ENCODE measurements around the gene VGLL1.

Gene VGLL1

GRCh38 chrX:136519069-136519468 is 12.9 kb upstream of the VGLL1 start:
- no peaks in the 10 kb centered on the region for H3K27me3 ChIP-seq (replicated peaks; ENCODE audit: insufficient read depth, low read length)
- no peaks in the 10 kb centered on the region for H3K36me3 ChIP-seq (replicated peaks; ENCODE audit: insufficient read depth, low read length)
- TF ChIP-seq EZH2phosphoT487 (IDR thresholded peaks at IDR 0.05; ENCODE audit: low read length) (no peak), EZH2 (optimal IDR thresholded peaks at IDR 0.05; ENCODE audit: low read depth, low read length) (no peak)
- TF ChIP-seq, protein P1, sequence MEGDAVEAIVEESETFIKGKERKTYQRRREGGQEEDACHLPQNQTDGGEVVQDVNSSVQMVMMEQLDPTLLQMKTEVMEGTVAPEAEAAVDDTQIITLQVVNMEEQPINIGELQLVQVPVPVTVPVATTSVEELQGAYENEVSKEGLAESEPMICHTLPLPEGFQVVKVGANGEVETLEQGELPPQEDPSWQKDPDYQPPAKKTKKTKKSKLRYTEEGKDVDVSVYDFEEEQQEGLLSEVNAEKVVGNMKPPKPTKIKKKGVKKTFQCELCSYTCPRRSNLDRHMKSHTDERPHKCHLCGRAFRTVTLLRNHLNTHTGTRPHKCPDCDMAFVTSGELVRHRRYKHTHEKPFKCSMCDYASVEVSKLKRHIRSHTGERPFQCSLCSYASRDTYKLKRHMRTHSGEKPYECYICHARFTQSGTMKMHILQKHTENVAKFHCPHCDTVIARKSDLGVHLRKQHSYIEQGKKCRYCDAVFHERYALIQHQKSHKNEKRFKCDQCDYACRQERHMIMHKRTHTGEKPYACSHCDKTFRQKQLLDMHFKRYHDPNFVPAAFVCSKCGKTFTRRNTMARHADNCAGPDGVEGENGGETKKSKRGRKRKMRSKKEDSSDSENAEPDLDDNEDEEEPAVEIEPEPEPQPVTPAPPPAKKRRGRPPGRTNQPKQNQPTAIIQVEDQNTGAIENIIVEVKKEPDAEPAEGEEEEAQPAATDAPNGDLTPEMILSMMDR (IDR thresholded peaks at IDR 0.05; ENCODE audit: low read length), result no peak
- H3K4me3 ChIP-seq (ENCODE audit: low read length), result no peak overlapping the region
- no peak overlapping the region for H3K4me2 ChIP-seq (ENCODE audit: low read depth, low read length)
- no peaks in the 10 kb centered on the region for H3F3A ChIP-seq (ENCODE audit: insufficient read depth, low read length)
- DNase-seq, result no peak
- H3K9me3 ChIP-seq (replicated peaks; ENCODE audit: insufficient read depth, low read length), result no peaks in the 10 kb centered on the region
- no peaks in the 10 kb centered on the region for H3K9me2 ChIP-seq (replicated peaks; ENCODE audit: insufficient read depth, low read length)
- H3K27ac ChIP-seq (ENCODE audit: low read length), result no peak overlapping the region
- H3K9ac ChIP-seq (ENCODE audit: low read length), result no peak overlapping the region
- H3K79me2 ChIP-seq (ENCODE audit: low read length), result no peaks in the 10 kb centered on the region
- H2AFZ ChIP-seq (ENCODE audit: low read length), result no peak overlapping the region
- H4K20me1 ChIP-seq (ENCODE audit: insufficient read depth, low read length), result no peaks in the 10 kb centered on the region
- peaks cover 3% of the 10 kb centered on the region; the same call in 1 of the 2 replicates for H3K4me1 ChIP-seq (ENCODE audit: low read length)

- H2AFZ ChIP-seq (ENCODE audit: low read length), result no peak overlapping the region
- no peak overlapping the region for H3K9ac ChIP-seq (ENCODE audit: low read length)
- H3K9me2 ChIP-seq (replicated peaks; ENCODE audit: insufficient read depth, low read length), result no peaks in the 10 kb centered on the region
- H3K79me2 ChIP-seq (ENCODE audit: low read length), result no peaks in the 10 kb centered on the region
- H3K27me3 ChIP-seq (replicated peaks; ENCODE audit: insufficient read depth, low read length), result no peaks in the 10 kb centered on the region
- no peaks in the 10 kb centered on the region for H4K20me1 ChIP-seq (ENCODE audit: insufficient read depth, low read length)
- H3K4me2 ChIP-seq (ENCODE audit: low read depth, low read length), result no peak overlapping the region
- peaks cover 3% of the 10 kb centered on the region; the same call in 1 of the 2 replicates for H3K4me1 ChIP-seq (ENCODE audit: low read length)
- no peak for TF ChIP-seq EZH2 (optimal IDR thresholded peaks at IDR 0.05; ENCODE audit: low read depth, low read length)
- TF ChIP-seq EZH2phosphoT487 (IDR thresholded peaks at IDR 0.05; ENCODE audit: low read length), result no peak
- TF ChIP-seq, protein P1 (IDR thresholded peaks at IDR 0.05; ENCODE audit: low read length), result no peak
- H3K36me3 ChIP-seq (replicated peaks; ENCODE audit: insufficient read depth, low read length), result no peaks in the 10 kb centered on the region
- no peak for DNase-seq
- H3K4me3 ChIP-seq (ENCODE audit: low read length), result no peak overlapping the region
- H3F3A ChIP-seq (ENCODE audit: insufficient read depth, low read length), result no peaks in the 10 kb centered on the region
- H3K27ac ChIP-seq (ENCODE audit: low read length), result no peak overlapping the region
- no peaks in the 10 kb centered on the region for H3K9me3 ChIP-seq (replicated peaks; ENCODE audit: insufficient read depth, low read length)
These were observed 8.2 kb upstream of the VGLL1 start for GRCh38 chrX:136523770-136524169.

GRCh38 chrX:136525738-136526606 is 6.0 kb upstream of the VGLL1 start:
- no peaks in the 10 kb centered on the region for H3F3A ChIP-seq (ENCODE audit: insufficient read depth, low read length)
- DNase-seq, result no peak
- H2AFZ ChIP-seq (ENCODE audit: low read length), result no peak overlapping the region
- no peak overlapping the region for H3K27ac ChIP-seq (ENCODE audit: low read length)
- H4K20me1 ChIP-seq (ENCODE audit: insufficient read depth, low read length), result no peaks in the 10 kb centered on the region
- H3K79me2 ChIP-seq (ENCODE audit: low read length), result no peaks in the 10 kb centered on the region
- H3K4me2 ChIP-seq (ENCODE audit: low read depth, low read length), result no peak overlapping the region
- no peak overlapping the region for H3K9ac ChIP-seq (ENCODE audit: low read length)
- H3K27me3 ChIP-seq (replicated peaks; ENCODE audit: insufficient read depth, low read length), result no peaks in the 10 kb centered on the region
- peaks cover 3% of the 10 kb centered on the region; the same call in 1 of the 2 replicates for H3K4me1 ChIP-seq (ENCODE audit: low read length)
- H3K36me3 ChIP-seq (replicated peaks; ENCODE audit: insufficient read depth, low read length), result no peaks in the 10 kb centered on the region
- H3K4me3 ChIP-seq (ENCODE audit: low read length), result no peak overlapping the region
- no peak for TF ChIP-seq EZH2phosphoT487 (IDR thresholded peaks at IDR 0.05; ENCODE audit: low read length)
- no peak for TF ChIP-seq EZH2 (optimal IDR thresholded peaks at IDR 0.05; ENCODE audit: low read depth, low read length)
- TF ChIP-seq, protein P1 (IDR thresholded peaks at IDR 0.05; ENCODE audit: low read length), result no peak
- H3K9me3 ChIP-seq (replicated peaks; ENCODE audit: insufficient read depth, low read length), result no peaks in the 10 kb centered on the region
- no peaks in the 10 kb centered on the region for H3K9me2 ChIP-seq (replicated peaks; ENCODE audit: insufficient read depth, low read length)
